Measurements from ENCODE around the gene NR1H2. TPM values are rescaled to one million over a fixed set of nuclear protein-coding genes. Genes with fewer than 3 reads are reported as not detected.

NR1H2 gene
- total and polyA plus RNA-seq, 8 donors: 47.4 to 241 (median 68.0) TPM

GRCh38 chr19:50399368-50399745 is 23.1 kb downstream of the NR1H2 start:
- WGBS, 5 donors: 94 to 100% (median 97%) methylated on average over 8 to 10 of the region's 10 CpGs
- intact Hi-C loops (cut with DNase I; ENCODE audit: low total_unique reads): no loop called here
- H3K27me3 ChIP-seq: no peaks in the 10 kb centered on the region
- no peak for DNase-seq
- TF ChIP-seq POLR2A (IDR thresholded peaks at IDR 0.05) (no peak), CTCF (IDR thresholded peaks at IDR 0.05) (no peak)
- H3K4me1 ChIP-seq: no peaks in the 10 kb centered on the region
- H3K36me3 ChIP-seq: peaks cover 3 to 45% (median 36%) of the 10 kb centered on the region in 4 donors
- H3K9me3 ChIP-seq: no peaks in the 10 kb centered on the region
- H3K27ac ChIP-seq: no peak overlapping the region
- H3K4me3 ChIP-seq: no peak overlapping the region

- no peak for DNase-seq
- no peak overlapping the region for H3K4me3 ChIP-seq
- H3K9me3 ChIP-seq: no peaks in the 10 kb centered on the region
- no peaks in the 10 kb centered on the region for H3K4me1 ChIP-seq
- TF ChIP-seq CTCF (IDR thresholded peaks at IDR 0.05) (no peak), POLR2A (IDR thresholded peaks at IDR 0.05) (no peak), EP300 (IDR thresholded peaks at IDR 0.05) (no peak), POLR2AphosphoS5 (IDR thresholded peaks at IDR 0.05) (no peak)
- WGBS, 5 donors: 92 to 95% (median 94%) methylated on average over 41 to 48 of the region's 48 CpGs
- H3K36me3 ChIP-seq: peaks cover 3 to 63% (median 49%) of the 10 kb centered on the region in 4 donors
- H3K27ac ChIP-seq: no peak overlapping the region
- H3K27me3 ChIP-seq: no peaks in the 10 kb centered on the region
- intact Hi-C loops (cut with DNase I; ENCODE audit: low total_unique reads): no loop called here
Measured at GRCh38 chr19:50401605-50402450, 25.6 kb downstream of the NR1H2 start.

- H3K4me1 ChIP-seq: no peaks in the 10 kb centered on the region
- intact Hi-C loops (cut with DNase I; ENCODE audit: low total_unique reads): no loop called here
- no peak overlapping the region for H3K27ac ChIP-seq
- H3K36me3 ChIP-seq: peaks cover 3 to 71% (median 56%) of the 10 kb centered on the region in 4 donors
- no peak for DNase-seq
- no peaks in the 10 kb centered on the region for H3K9me3 ChIP-seq
- no peak overlapping the region for H3K4me3 ChIP-seq
- TF ChIP-seq POLR2A (IDR thresholded peaks at IDR 0.05) (no peak), POLR2AphosphoS5 (IDR thresholded peaks at IDR 0.05) (no peak), EP300 (IDR thresholded peaks at IDR 0.05) (no peak), CTCF (IDR thresholded peaks at IDR 0.05) (no peak)
- 95 to 98% (median 96%) methylated on average over 27 to 41 of the region's 41 CpGs for WGBS, 5 donors
- no peaks in the 10 kb centered on the region for H3K27me3 ChIP-seq
Measured at GRCh38 chr19:50402544-50403301, 26.5 kb downstream of the NR1H2 start.

DNA sequence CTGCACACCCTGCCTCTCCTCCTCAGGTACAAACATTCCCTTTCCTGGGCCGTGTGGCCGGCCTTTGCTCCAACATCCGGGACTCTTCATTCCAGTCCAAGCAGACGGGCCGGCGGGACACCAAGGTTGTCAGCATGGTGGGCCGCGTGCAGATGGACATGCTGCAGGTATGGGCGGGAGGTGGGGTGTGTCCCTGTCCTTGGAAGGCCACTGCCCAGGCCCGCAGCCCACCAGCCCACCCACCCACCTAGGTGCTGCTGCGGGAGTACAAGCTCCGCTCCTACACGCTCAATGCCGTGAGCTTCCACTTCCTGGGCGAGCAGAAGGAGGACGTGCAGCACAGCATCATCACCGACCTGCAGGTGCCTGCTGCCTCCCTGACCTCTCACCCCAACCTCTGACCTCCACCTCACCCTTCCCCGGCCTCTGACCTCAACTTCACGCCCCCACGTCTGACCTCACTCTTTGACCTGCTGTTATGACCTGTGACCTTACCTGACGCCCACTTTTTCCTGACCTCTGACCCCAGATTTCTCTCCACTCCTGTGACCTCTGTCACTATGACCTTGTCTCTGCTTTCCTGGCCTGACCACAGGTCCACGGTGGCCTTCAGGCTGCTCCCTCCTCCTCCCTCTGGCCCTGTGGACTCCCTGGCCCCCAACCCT is 30.0 kb downstream of the NR1H2 start:
- Histone ChIP-seq H3K9me3 (no peaks in the 10 kb centered on the region), H3K4me1 (no peaks in the 10 kb centered on the region), H3K27me3 (no peaks in the 10 kb centered on the region), H3K36me3 (peaks cover 3 to 90% (median 73%) of the 10 kb centered on the region in 4 donors), H3K4me3 (no peak overlapping the region), H3K27ac (no peak overlapping the region)
- no peak for DNase-seq
- TF ChIP-seq CTCF (IDR thresholded peaks at IDR 0.05) (no peak), POLR2A (IDR thresholded peaks at IDR 0.05) (no peak), POLR2AphosphoS5 (IDR thresholded peaks at IDR 0.05) (no peak), EP300 (IDR thresholded peaks at IDR 0.05) (no peak)
- 90 to 94% (median 93%) methylated on average over 21 to 22 of the region's 22 CpGs for WGBS, 5 donors
- intact Hi-C loops (cut with DNase I; ENCODE audit: low total_unique reads): no loop called here
